BLaER1 (cell line): ENCODE measurements around the gene IQGAP3.

ENCODE experiments used
- H3K27ac ChIP-seq: shearing (Covaris generic); formaldehyde crosslinking; 2 replicates; pipeline ENCODE4 v1.8.1; 2022
- H3K27me3 ChIP-seq: shearing (Covaris generic); formaldehyde crosslinking; 2 replicates; pipeline ENCODE4 v1.8.1; 2022
- H3K36me3 ChIP-seq: shearing (Covaris generic); formaldehyde crosslinking; 2 replicates; pipeline ENCODE4 v1.8.1; 2022
- H3K4me1 ChIP-seq: shearing (Covaris generic); formaldehyde crosslinking; 2 replicates; pipeline ENCODE4 v1.8.1; 2022
- H3K4me2 ChIP-seq: shearing (Covaris generic); formaldehyde crosslinking; 2 replicates; pipeline ENCODE4 v1.8.1; 2022
- H3K4me3 ChIP-seq: shearing (Covaris generic); formaldehyde crosslinking; 2 replicates; pipeline ENCODE4 v1.8.1; 2022
- H3K9ac ChIP-seq: shearing (Covaris generic); formaldehyde crosslinking; 2 replicates; pipeline ENCODE4 v1.8.1; 2022
- H3K9me3 ChIP-seq: shearing (Covaris generic); formaldehyde crosslinking; 2 replicates; pipeline ENCODE4 v1.8.1; 2022
- H4K20me1 ChIP-seq: shearing (Covaris generic); formaldehyde crosslinking; 2 replicates; pipeline ENCODE4 v1.8.1; 2022
- Cebpa-rat ChIP-seq: shearing (Covaris generic); IDR thresholded peaks from 2 replicates; pipeline ENCODE4 v1.8.1; 2022

IQGAP3 gene

DNA sequence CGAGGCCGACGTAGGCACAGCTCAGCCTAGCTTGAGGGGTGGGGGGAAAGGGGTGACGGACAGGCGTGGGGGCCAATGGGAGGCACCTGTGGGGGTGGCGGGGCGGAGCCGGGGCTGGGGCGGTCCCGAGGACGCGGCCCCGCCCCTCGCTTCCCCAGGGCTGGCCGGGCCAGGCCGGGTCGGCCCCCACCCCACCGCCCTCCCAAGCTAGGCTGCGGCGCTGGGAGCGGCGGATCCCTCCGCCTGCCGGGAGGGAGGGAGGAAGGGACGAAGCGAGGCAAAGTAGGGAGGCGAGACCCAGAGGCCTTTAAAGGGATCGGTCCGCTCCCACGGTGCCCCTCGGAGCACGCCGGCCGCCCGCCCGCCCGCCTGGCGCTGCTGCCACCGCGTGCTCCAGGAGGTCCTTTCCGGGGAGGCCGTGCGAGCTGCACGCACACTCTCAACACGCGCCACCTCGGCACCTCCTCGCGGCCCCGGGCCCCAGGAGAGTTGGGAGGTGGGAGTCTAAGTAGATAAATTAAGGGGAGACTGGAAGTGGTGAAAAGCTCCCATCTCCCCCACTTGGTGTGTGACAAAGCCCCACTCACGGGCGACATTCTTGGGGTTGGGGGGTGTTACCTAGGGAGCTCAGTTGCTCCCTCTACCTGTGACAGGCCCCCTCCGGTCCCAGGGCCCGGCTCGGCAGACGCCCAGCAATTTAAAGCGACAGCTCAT lies 71.4 kb downstream of the IQGAP3 start:
- H3K4me3 ChIP-seq = peak overlapping the region; percentile 100
- no peaks in the 10 kb centered on the region for H3K9me3 ChIP-seq
- peak overlapping the region; percentile 100 for H3K9ac ChIP-seq
- H3K27ac ChIP-seq = peak overlapping the region; percentile 100
- H4K20me1 ChIP-seq = peaks cover 46% of the 10 kb centered on the region
- peaks cover 64% of the 10 kb centered on the region for H3K4me1 ChIP-seq
- H3K4me2 ChIP-seq = peak overlapping the region; percentile 96
- no peak for TF ChIP-seq Cebpa-rat
- H3K27me3 ChIP-seq = no peaks in the 10 kb centered on the region
- H3K36me3 ChIP-seq = peaks cover 30% of the 10 kb centered on the region

DNA sequence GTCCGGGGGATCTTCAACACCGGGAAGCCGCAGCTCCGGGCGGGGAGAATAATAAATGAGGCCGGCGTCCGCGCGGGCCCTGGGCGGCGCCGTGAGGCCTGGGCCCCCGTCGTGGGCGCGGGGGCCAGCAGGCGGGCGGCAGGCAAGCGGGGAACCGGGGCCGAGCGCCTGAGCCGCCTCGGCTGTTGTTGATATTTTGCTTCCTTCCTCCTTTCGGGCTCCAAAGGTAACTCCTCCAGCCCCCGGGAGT lies 71.9 kb downstream of the IQGAP3 start, which contains the start of gene MEF2D:
MEF2D (minus strand) TSS at position 233 of the 250 bp plus-strand sequence. CDS start 17,483 bp downstream, outside the sequence.
- no peaks in the 10 kb centered on the region for H3K27me3 ChIP-seq
- peaks cover 64% of the 10 kb centered on the region for H3K4me1 ChIP-seq
- peak within 1 kb of the TSS; percentile 100 for H3K27ac ChIP-seq
- no peak for TF ChIP-seq Cebpa-rat
- H3K36me3 ChIP-seq = peaks cover 35% of the 10 kb centered on the region
- H4K20me1 ChIP-seq = peaks cover 50% of the 10 kb centered on the region
- peak within 1 kb of the TSS; percentile 100 for H3K4me3 ChIP-seq
- no peaks in the 10 kb centered on the region for H3K9me3 ChIP-seq
- H3K9ac ChIP-seq = peak within 1 kb of the TSS; percentile 100
- H3K4me2 ChIP-seq = peak within 1 kb of the TSS; percentile 98

DNA sequence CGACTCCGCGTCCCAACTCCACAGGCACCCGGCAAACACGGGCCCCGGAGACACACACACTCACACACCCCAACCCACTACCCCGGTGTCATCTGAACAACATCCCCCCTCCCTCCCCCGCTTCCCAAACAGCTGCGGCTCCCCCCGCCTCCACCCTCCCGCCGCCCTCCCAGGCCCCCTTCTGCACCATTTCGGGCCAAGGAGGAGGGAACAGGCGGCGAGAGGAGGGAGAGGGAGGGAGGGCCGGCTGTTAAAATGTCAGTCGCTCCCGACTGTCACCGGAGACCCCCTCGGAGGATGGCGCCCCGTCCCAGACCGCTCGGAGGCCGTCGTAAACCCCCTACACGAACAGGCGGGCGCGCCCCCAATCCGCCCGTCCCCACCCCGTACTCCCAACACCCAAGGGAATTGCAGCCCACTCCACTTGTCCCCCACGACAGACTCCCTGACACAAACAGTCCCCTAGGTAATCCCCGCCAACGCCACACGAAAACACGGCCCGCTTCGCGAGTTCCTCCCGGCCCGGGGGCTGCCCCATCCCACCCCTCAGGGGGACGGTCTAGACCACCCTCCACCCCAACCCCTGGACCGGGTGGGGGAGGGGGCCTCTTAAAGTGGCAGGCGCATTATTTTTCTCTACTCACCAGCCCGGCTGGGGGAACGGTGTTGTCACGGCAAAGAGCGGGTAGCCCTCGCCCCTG lies 72.4 kb downstream of the IQGAP3 start:
- Histone ChIP-seq H3K27me3 (no peaks in the 10 kb centered on the region), H4K20me1 (peaks cover 54% of the 10 kb centered on the region), H3K36me3 (peaks cover 40% of the 10 kb centered on the region), H3K9me3 (no peaks in the 10 kb centered on the region), H3K4me2 (peak overlapping the region; percentile 98), H3K4me3 (peak overlapping the region; percentile 100), H3K27ac (peak overlapping the region; percentile 100), H3K9ac (peak overlapping the region; percentile 100), H3K4me1 (peaks cover 67% of the 10 kb centered on the region)
- TF ChIP-seq Cebpa-rat = no peak

GRCh38 chr1:156499194-156499841 lies 73.0 kb downstream of the IQGAP3 start:
- Histone ChIP-seq H3K9me3 (no peaks in the 10 kb centered on the region), H3K4me2 (peak overlapping the region; percentile 98), H3K27ac (peak overlapping the region; percentile 100), H3K27me3 (no peaks in the 10 kb centered on the region), H4K20me1 (peaks cover 61% of the 10 kb centered on the region), H3K9ac (peak overlapping the region; percentile 100), H3K4me1 (peaks cover 69% of the 10 kb centered on the region), H3K36me3 (peaks cover 46% of the 10 kb centered on the region), H3K4me3 (peak overlapping the region; percentile 100)
- no peak for TF ChIP-seq Cebpa-rat

- H3K9ac ChIP-seq = peak overlapping the region; percentile 100
- H3K4me1 ChIP-seq = peaks cover 69% of the 10 kb centered on the region
- no peaks in the 10 kb centered on the region for H3K27me3 ChIP-seq
- peak overlapping the region; percentile 98 for H3K4me2 ChIP-seq
- peak overlapping the region; percentile 100 for H3K27ac ChIP-seq
- H4K20me1 ChIP-seq = peaks cover 61% of the 10 kb centered on the region
- H3K36me3 ChIP-seq = peaks cover 46% of the 10 kb centered on the region
- H3K4me3 ChIP-seq = peak overlapping the region; percentile 100
- TF ChIP-seq Cebpa-rat = no peak
- no peaks in the 10 kb centered on the region for H3K9me3 ChIP-seq
Measured at GRCh38 chr1:156498432-156499193, 73.8 kb downstream of the IQGAP3 start.

DNA sequence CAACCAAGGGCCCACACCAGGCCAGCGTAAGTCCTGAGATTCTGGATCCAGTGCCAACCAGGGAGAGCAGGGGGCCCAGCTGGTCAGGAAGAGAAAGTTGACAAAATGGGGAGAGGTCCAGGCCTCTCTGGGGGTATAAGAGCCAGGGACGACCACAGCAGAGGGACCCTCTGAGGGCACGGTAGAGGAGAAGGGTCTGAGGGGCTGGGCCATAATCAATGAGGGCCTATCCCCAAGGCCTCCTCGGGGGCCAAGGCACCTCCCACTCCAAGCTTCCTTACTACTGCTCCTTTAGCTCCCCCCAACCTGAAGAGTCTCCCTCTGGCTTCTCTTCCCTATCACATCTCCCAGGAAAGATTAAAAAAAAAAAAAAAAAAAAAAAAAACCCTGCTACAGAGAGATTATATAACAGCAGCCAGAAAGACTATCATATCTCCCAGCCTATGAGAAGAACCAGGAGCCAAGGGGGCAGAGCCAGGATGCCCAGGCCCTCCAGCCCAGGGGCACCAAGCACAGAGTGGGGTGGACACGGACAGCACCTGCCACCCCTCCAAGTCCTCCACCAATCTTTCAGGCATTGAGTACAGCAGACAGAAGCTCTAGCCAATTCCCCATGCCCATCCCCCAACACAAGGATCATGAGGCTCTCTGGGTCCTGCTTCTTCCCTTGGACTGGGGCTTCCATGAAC lies 74.5 kb downstream of the IQGAP3 start:
- peak overlapping the region; percentile 98 for H3K4me2 ChIP-seq
- peaks cover 46% of the 10 kb centered on the region for H3K36me3 ChIP-seq
- peak overlapping the region; percentile 100 for H3K27ac ChIP-seq
- peaks cover 61% of the 10 kb centered on the region for H4K20me1 ChIP-seq
- H3K27me3 ChIP-seq = no peaks in the 10 kb centered on the region
- no peak for TF ChIP-seq Cebpa-rat
- H3K4me1 ChIP-seq = peaks cover 69% of the 10 kb centered on the region
- H3K9me3 ChIP-seq = no peaks in the 10 kb centered on the region
- peak overlapping the region; percentile 100 for H3K4me3 ChIP-seq
- H3K9ac ChIP-seq = peak overlapping the region; percentile 100

DNA sequence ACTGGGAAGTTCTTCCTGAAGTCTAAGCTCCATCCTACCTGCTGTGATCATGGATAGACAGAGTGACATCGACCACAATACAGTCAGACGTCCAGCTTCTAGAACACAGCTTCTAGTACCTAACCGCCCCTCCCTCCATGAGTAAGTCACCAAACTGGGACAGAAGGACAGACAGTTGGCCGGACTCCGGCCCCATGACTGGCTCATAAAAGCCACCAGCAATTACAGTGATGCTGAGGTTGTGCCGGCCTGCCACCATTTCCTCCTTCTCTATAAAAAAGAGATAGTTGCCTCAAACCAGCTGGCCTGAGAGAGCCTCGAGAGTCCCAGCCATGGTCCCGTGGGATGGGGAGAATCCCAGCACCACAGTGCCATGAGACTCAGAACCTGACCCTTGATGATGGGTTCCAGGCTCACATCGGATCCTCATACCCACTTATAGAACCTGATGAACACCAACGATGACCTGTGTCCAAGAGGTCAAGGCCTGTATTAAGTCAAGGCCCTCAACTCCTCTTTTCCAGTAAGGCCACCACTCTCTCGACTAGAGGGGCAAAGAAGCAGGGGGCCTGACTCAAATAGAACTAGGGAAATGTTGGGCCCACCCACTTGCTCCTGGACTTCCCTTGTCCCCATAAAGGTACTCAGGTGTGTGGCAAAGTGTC lies 75.2 kb downstream of the IQGAP3 start:
- no peak for TF ChIP-seq Cebpa-rat
- Histone ChIP-seq H3K4me2 (peak overlapping the region; percentile 98), H3K36me3 (peaks cover 46% of the 10 kb centered on the region), H3K4me3 (peak overlapping the region; percentile 100), H3K9me3 (no peaks in the 10 kb centered on the region), H3K9ac (peak overlapping the region; percentile 100), H4K20me1 (peaks cover 61% of the 10 kb centered on the region), H3K27me3 (no peaks in the 10 kb centered on the region), H3K4me1 (peaks cover 66% of the 10 kb centered on the region), H3K27ac (peak overlapping the region; percentile 100)

DNA sequence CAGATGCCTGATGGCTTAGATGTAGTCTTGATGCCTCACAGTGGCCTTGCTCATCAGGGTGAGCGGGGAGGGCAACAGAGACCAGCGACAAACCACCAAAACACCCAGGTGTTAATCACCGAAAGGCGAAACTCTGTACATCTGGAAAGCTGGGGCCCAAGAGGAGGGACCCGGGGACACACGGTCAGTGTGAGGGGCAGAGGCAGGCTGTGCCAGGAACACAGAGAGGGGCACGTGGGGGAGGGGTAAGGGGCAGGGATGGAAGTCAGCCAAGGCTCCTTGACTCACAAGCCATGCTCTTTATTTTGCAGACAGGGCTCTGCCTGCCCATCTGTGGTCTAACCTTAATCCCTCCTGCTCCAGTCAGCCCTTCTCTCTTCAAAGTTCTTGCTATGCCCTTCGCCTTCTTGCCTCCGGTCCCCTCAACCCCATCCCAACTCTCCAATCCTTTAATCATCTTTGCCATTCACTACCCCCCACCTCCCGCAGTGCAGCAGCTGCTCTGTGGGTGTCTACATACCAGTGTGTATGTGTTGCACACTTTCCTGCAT lies 76.1 kb downstream of the IQGAP3 start:
- Histone ChIP-seq H3K27ac (peak overlapping the region; percentile 100), H3K4me3 (peak overlapping the region; percentile 100), H4K20me1 (peaks cover 61% of the 10 kb centered on the region), H3K27me3 (no peaks in the 10 kb centered on the region), H3K9me3 (no peaks in the 10 kb centered on the region), H3K9ac (peak overlapping the region; percentile 100), H3K4me2 (peak overlapping the region; percentile 98), H3K36me3 (peaks cover 46% of the 10 kb centered on the region), H3K4me1 (peaks cover 67% of the 10 kb centered on the region)
- TF ChIP-seq Cebpa-rat = no peak
